Hepatocyte (in vitro differentiated cells): Measurements from ENCODE around the gene IDUA. TPM values are rescaled to one million over a fixed set of nuclear protein-coding genes. Genes with fewer than 3 reads are reported as not detected.

ENCODE experiments used
- DNase-seq: peaks from one replicate; pipeline ENCODE4 v3.0.0-alpha.2; 2016; ENCODE audit warnings: low spot score
- H2AFZ ChIP-seq: fragments of 200-600 bp; sonication (generic); 2 replicates; pipeline ENCODE4 v1.6.0; 2016; ENCODE audit warnings: antibody characterized with exemption, mild to moderate bottlenecking
- H3K27ac ChIP-seq: fragments of 200-600 bp; sonication (generic); 2 replicates; pipeline ENCODE4 v1.5.1; 2016; ENCODE audit warnings: mild to moderate bottlenecking
- H3K27me3 ChIP-seq: fragments of 200-600 bp; sonication (generic); 2 replicates; pipeline ENCODE4 v1.6.1; 2016
- H3K36me3 ChIP-seq: fragments of 200-600 bp; sonication (generic); replicated peaks from 2 replicates; pipeline ENCODE4 v1.5.1; 2016; ENCODE audit warnings: low read depth; ENCODE audit not compliant: insufficient read depth
- H3K4me1 ChIP-seq: fragments of 200-600 bp; sonication (generic); 2 replicates; pipeline ENCODE4 v1.5.1; 2016; ENCODE audit warnings: mild to moderate bottlenecking, moderate library complexity; ENCODE audit not compliant: insufficient read depth
- H3K4me2 ChIP-seq: fragments of 200-600 bp; sonication (generic); 2 replicates; pipeline ENCODE4 v1.6.0; 2016
- H3K4me3 ChIP-seq: fragments of 200-600 bp; sonication (generic); 2 replicates; pipeline ENCODE4 v1.5.1; 2016; ENCODE audit warnings: mild to moderate bottlenecking
- H3K79me2 ChIP-seq: fragments of 200-600 bp; sonication (generic); 2 replicates; pipeline ENCODE4 v1.6.0; 2017; ENCODE audit warnings: mild to moderate bottlenecking
- H3K9me2 ChIP-seq: fragments of 200-600 bp; sonication (generic); replicated peaks from 2 replicates; pipeline ENCODE4 v1.6.0; 2017; ENCODE audit warnings: mild to moderate bottlenecking; ENCODE audit not compliant: insufficient read depth
- H3K9me3 ChIP-seq: fragments of 200-600 bp; sonication (generic); 2 replicates; pipeline ENCODE4 v1.5.1; 2016; ENCODE audit warnings: low read depth, mild to moderate bottlenecking
- H4K20me1 ChIP-seq: fragments of 200-600 bp; sonication (generic); 2 replicates; pipeline ENCODE4 v1.6.0; 2016; ENCODE audit warnings: mild to moderate bottlenecking; ENCODE audit not compliant: insufficient read depth, poor library complexity, severe bottlenecking
- EZH2 ChIP-seq: fragments of 200-600 bp; sonication (generic); IDR thresholded peaks from 2 replicates; pipeline ENCODE4 v1.6.1; 2016; ENCODE audit warnings: antibody characterized with exemption, mild to moderate bottlenecking, borderline replicate concordance
- EZH2phosphoT487 ChIP-seq: fragments of 200-600 bp; sonication (generic); IDR thresholded peaks from one replicate; pipeline ENCODE4 v1.6.1; 2018; ENCODE audit warnings: antibody characterized with exemption, mild to moderate bottlenecking, low read depth, moderate library complexity; ENCODE audit not compliant: unreplicated experiment, severe bottlenecking
- WGBS: methylation state at CpG from one replicate; pipeline ENCODE4 v1.1.6; 2016; ENCODE audit warnings: low lambda C conversion rate; ENCODE audit errors: missing lambda C conversion rate; 5-methylcytosine and 5-hydroxymethylcytosine counted together
- polyA plus RNA-seq: library from polyadenylated mRNA; unstranded; fragments of >200 nt; fragmentation: Nextera tagmentation; extraction: Ambion mirVana; gene quantifications from 2 replicates; pipeline ENCODE4 v1.2.1, GENCODE V29; 2016
- total RNA-seq: library from RNA; depleted of rRNA; stranded (reverse); fragments of >200 nt; gene quantifications from 2 replicates; pipeline ENCODE4 v1.2.3, GENCODE V29; 2014
- TF ChIP-seq, protein P1 (sequence below): fragments of 200-600 bp; sonication (generic); IDR thresholded peaks from 2 replicates; pipeline ENCODE4 v1.5.1; 2016; ENCODE audit warnings: antibody characterized with exemption, mild to moderate bottlenecking; ENCODE audit not compliant: poor library complexity

Gene IDUA
- total and polyA plus RNA-seq, 2 experiments from 2014 or later: 13.1 to 82.6 TPM

- 97% methylated on average over 12 of the region's 13 CpGs for WGBS
- Histone ChIP-seq H3K4me2 (no peak overlapping the region), H3K79me2 (no peaks in the 10 kb centered on the region), H3K27me3 (peaks cover 65% of the 10 kb centered on the region), H3K4me3 (no peak overlapping the region), H3K9me3 (no peaks in the 10 kb centered on the region), H4K20me1 (no peaks in the 10 kb centered on the region), H2AFZ (no peak overlapping the region), H3K27ac (no peak overlapping the region), H3K36me3 (no peaks in the 10 kb centered on the region), H3K4me1 (peaks cover 11% of the 10 kb centered on the region), H3K9me2 (no peaks in the 10 kb centered on the region)
- no peak for TF ChIP-seq EZH2phosphoT487
- TF ChIP-seq EZH2: no peak
- TF ChIP-seq, protein P1, sequence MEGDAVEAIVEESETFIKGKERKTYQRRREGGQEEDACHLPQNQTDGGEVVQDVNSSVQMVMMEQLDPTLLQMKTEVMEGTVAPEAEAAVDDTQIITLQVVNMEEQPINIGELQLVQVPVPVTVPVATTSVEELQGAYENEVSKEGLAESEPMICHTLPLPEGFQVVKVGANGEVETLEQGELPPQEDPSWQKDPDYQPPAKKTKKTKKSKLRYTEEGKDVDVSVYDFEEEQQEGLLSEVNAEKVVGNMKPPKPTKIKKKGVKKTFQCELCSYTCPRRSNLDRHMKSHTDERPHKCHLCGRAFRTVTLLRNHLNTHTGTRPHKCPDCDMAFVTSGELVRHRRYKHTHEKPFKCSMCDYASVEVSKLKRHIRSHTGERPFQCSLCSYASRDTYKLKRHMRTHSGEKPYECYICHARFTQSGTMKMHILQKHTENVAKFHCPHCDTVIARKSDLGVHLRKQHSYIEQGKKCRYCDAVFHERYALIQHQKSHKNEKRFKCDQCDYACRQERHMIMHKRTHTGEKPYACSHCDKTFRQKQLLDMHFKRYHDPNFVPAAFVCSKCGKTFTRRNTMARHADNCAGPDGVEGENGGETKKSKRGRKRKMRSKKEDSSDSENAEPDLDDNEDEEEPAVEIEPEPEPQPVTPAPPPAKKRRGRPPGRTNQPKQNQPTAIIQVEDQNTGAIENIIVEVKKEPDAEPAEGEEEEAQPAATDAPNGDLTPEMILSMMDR: no peak
- no peak for DNase-seq
Observed at GRCh38 chr4:1004071-1004418, 17.2 kb downstream of the IDUA start.

DNA sequence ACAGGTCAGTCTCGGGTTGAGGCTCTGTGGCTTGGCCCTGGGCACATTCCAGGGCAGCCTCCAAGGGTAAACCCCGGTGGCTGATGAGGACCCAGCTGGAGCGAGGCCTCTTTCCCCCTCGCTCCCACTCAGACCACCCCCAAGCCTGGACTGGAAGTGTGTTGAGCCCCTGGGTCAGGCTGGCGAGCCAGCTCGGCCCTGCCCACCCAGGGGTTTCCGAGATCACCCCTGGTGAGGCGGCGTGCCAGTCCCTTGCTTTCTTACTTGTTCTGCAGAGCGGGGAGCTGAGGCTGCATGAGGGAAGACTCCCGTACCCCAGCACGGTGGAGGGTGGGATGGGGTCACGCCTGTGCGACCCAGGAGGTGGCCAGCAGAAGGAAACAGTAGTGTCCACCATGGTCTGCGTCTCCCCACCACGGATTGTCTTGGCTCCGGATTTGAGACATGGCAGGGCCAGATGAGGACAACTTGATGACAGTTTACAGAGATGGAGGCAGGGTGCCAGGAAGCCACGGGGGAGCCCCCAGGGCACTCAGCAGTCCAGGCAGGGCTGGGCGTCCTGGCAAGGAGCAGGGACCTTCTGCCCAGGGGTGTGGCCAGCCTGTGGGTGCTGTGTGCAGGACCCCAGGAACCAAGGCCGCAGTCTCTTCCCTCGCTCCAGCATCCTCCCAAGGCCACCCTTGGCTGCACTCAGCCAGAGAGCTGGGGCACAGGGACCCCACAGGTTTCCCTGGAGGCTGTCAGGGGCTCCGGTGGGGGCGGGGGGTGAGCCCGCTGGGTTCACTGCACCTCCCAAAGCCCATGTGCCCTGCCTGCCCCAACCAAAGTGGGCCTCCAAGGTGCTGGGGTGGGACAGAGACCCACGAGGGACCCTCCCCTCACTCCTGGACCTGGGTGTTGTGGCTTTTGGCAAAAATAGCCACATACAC is 18.0 kb downstream of the IDUA start:
- H2AFZ ChIP-seq: no peak overlapping the region
- H3K27ac ChIP-seq: no peak overlapping the region
- H3K4me2 ChIP-seq: no peak overlapping the region
- H3K79me2 ChIP-seq: no peaks in the 10 kb centered on the region
- WGBS: 93% methylated on average over 25 of the region's 25 CpGs
- no peaks in the 10 kb centered on the region for H4K20me1 ChIP-seq
- H3K36me3 ChIP-seq: no peaks in the 10 kb centered on the region
- peaks cover 67% of the 10 kb centered on the region for H3K27me3 ChIP-seq
- TF ChIP-seq EZH2 (no peak), EZH2phosphoT487 (no peak)
- TF ChIP-seq, protein P1: no peak
- H3K9me3 ChIP-seq: no peaks in the 10 kb centered on the region
- no peak for DNase-seq
- H3K4me3 ChIP-seq: no peak overlapping the region
- H3K9me2 ChIP-seq: no peaks in the 10 kb centered on the region
- H3K4me1 ChIP-seq: peaks cover 11% of the 10 kb centered on the region

GRCh38 chr4:1006856-1007255 is 20.0 kb downstream of the IDUA start:
- DNase-seq: no peak
- H3K4me2 ChIP-seq: no peak overlapping the region
- no peak overlapping the region for H3K27ac ChIP-seq
- peaks cover 22% of the 10 kb centered on the region for H3K4me1 ChIP-seq
- no peak overlapping the region for H2AFZ ChIP-seq
- TF ChIP-seq, protein P1: no peak
- TF ChIP-seq EZH2 (no peak), EZH2phosphoT487 (no peak)
- 94% methylated on average over 5 of the region's 5 CpGs for whole genome bisulfite sequencing
- H3K9me2 ChIP-seq: no peaks in the 10 kb centered on the region
- H3K79me2 ChIP-seq: no peaks in the 10 kb centered on the region
- H3K36me3 ChIP-seq: no peaks in the 10 kb centered on the region
- H4K20me1 ChIP-seq: no peaks in the 10 kb centered on the region
- no peak overlapping the region for H3K4me3 ChIP-seq
- peaks cover 52% of the 10 kb centered on the region for H3K27me3 ChIP-seq
- H3K9me3 ChIP-seq: no peaks in the 10 kb centered on the region
